HK-2 (cell line): Measurements from ENCODE around the gene MLIP.
"Not testable (repeated sequence)": the region's sequence is repeated elsewhere in the genome, so short reads cannot be mapped to it uniquely, and the experiment has no call there.

ENCODE experiments used
- DNase-seq: peaks from one replicate; pipeline ENCODE4 v3.0.0-alpha.2; 2018; ENCODE audit not compliant: unreplicated experiment

Gene MLIP

GRCh38 chr6:54142889-54143519 lies 31.8 kb downstream of the MLIP start:
- DNase-seq, result no peak

- DNase-seq, result no peak
Observed at GRCh38 chr6:54151861-54152260, 40.6 kb downstream of the MLIP start.

GRCh38 chr6:54156650-54157250 lies 45.5 kb downstream of the MLIP start:
- no peak for DNase-seq

- DNase-seq, result no peak
Observed at GRCh38 chr6:54157405-54157804, 46.2 kb downstream of the MLIP start.

- no peak for DNase-seq
Observed at GRCh38 chr6:54173089-54173488, 61.8 kb downstream of the MLIP start.

- DNase-seq, result no peak
Observed at GRCh38 chr6:54179152-54179551, 67.9 kb downstream of the MLIP start.

GRCh38 chr6:54183616-54184015 lies 72.4 kb downstream of the MLIP start:
- no peak for DNase-seq

- DNase-seq, result no peak
Observed at GRCh38 chr6:54185885-54186284, 74.6 kb downstream of the MLIP start.

- no peak for DNase-seq
Observed at GRCh38 chr6:54188846-54189245, 77.6 kb downstream of the MLIP start.

- DNase-seq, result no peak
Observed at GRCh38 chr6:54191461-54191860, 80.2 kb downstream of the MLIP start.

GRCh38 chr6:54192993-54193392 lies 81.8 kb downstream of the MLIP start:
- no peak for DNase-seq

- no peak for DNase-seq
Observed at GRCh38 chr6:54193560-54193959, 82.3 kb downstream of the MLIP start.

- DNase-seq, result no peak
Observed at GRCh38 chr6:54194067-54194466, 82.8 kb downstream of the MLIP start.

- no peak for DNase-seq
Observed at GRCh38 chr6:54195637-54196036, 84.4 kb downstream of the MLIP start.

- no peak for DNase-seq
Observed at GRCh38 chr6:54196905-54197304, 85.7 kb downstream of the MLIP start.

GRCh38 chr6:54198134-54198533 lies 86.9 kb downstream of the MLIP start:
- DNase-seq, result no peak

- not testable (repeated sequence) for DNase-seq
Observed at GRCh38 chr6:54203474-54204035, 92.3 kb downstream of the MLIP start.

- DNase-seq, result no peak
Observed at GRCh38 chr6:54204921-54205591, 93.8 kb downstream of the MLIP start.

GRCh38 chr6:54206510-54206909 lies 95.3 kb downstream of the MLIP start:
- DNase-seq, result no peak

- DNase-seq, result not testable (repeated sequence)
Observed at GRCh38 chr6:54209983-54210382, 98.7 kb downstream of the MLIP start.

- no peak for DNase-seq
Observed at GRCh38 chr6:54214286-54214685, 103.0 kb downstream of the MLIP start.

GRCh38 chr6:54216336-54216735 lies 105.1 kb downstream of the MLIP start:
- no peak for DNase-seq

- DNase-seq, result no peak
Observed at GRCh38 chr6:54217018-54217417, 105.8 kb downstream of the MLIP start.
